ENCODE measurements around the gene RALGAPA2. TPM values are rescaled to one million over a fixed set of nuclear protein-coding genes. Genes with fewer than 3 reads are reported as not detected.

RALGAPA2 gene
- polyA plus RNA-seq, 1 experiment, result 2.2 TPM

DNA sequence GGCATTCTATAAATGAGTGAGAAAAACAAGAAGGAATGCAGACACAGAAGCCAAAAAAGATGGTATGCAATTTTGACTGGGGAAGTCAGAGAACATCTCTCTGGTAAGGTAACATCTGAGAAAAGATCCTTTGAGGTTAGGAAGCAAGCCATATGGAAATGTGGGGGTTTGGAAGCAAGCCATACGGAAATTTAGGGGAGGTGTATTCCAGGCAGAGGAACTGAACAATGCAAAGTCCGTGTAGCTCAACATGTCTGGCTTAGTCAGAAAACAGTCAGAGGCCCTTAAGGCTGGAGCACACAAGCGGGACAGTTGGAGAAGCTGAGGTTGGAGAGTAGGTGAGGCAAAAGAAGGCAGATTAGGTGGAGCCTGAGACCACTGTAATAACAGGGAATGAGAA lies 35.3 kb downstream of the RALGAPA2 start:
- H3K27me3 ChIP-seq (ENCODE audit: control insufficient read depth, insufficient read depth, low read length), result no peaks in the 10 kb centered on the region
- H3K27ac ChIP-seq (ENCODE audit: low read depth, low read length), result no peak overlapping the region
- no peak for TF ChIP-seq CTCF (IDR thresholded peaks at IDR 0.05; ENCODE audit: low read depth, low read length)
- DNase-seq (ENCODE audit: low read depth, low spot score), result no peak
- H3K4me3 ChIP-seq (ENCODE audit: low read depth, low read length), result no peak overlapping the region
- POLR2A ChIA-PET, result no interaction called here
- no peaks in the 10 kb centered on the region for H3K9me3 ChIP-seq (ENCODE audit: control insufficient read depth, insufficient read depth, low read length)
- CTCF ChIA-PET, result no interaction called here

- no peak overlapping the region for H3K4me3 ChIP-seq (ENCODE audit: low read depth, low read length)
- ChIA-PET POLR2A (interaction anchor here (0.6 kb wide), 1 partner anchor 177 kb away, joined by 4 read pairs; no protein-coding TSS in a partner anchor), CTCF (interaction anchor here (0.6 to 0.7 kb wide), 2 partner anchors 68 to 106 kb away, joined by 3 read pairs; no protein-coding TSS in a partner anchor)
- no peaks in the 10 kb centered on the region for H3K27me3 ChIP-seq (ENCODE audit: control insufficient read depth, insufficient read depth, low read length)
- no peak for TF ChIP-seq CTCF (IDR thresholded peaks at IDR 0.05; ENCODE audit: low read depth, low read length)
- H3K9me3 ChIP-seq (ENCODE audit: control insufficient read depth, insufficient read depth, low read length), result no peaks in the 10 kb centered on the region
- H3K27ac ChIP-seq (ENCODE audit: low read depth, low read length), result no peak overlapping the region
- DNase-seq (ENCODE audit: low read depth, low spot score), result no peak
These were observed 43.8 kb downstream of the RALGAPA2 start for GRCh38 chr20:20668639-20669038.

- no peaks in the 10 kb centered on the region for H3K9me3 ChIP-seq (ENCODE audit: control insufficient read depth, insufficient read depth, low read length)
- H3K27ac ChIP-seq (ENCODE audit: low read depth, low read length), result no peak overlapping the region
- TF ChIP-seq CTCF (IDR thresholded peaks at IDR 0.05; ENCODE audit: low read depth, low read length), result no peak
- DNase-seq (ENCODE audit: low read depth, low spot score), result no peak
- ChIA-PET POLR2A (interaction anchor here (0.7 kb wide), 1 partner anchor 46 kb away, joined by 4 read pairs; the partner anchor contains the start of gene RALGAPA2), CTCF (interaction anchor here (0.7 to 2.0 kb wide), 2 partner anchors 72 to 74 kb away, joined by 5 to 6 read pairs; no protein-coding TSS in a partner anchor)
- H3K4me3 ChIP-seq (ENCODE audit: low read depth, low read length), result no peak overlapping the region
- H3K27me3 ChIP-seq (ENCODE audit: control insufficient read depth, insufficient read depth, low read length), result no peaks in the 10 kb centered on the region
These were observed 46.1 kb downstream of the RALGAPA2 start for GRCh38 chr20:20666359-20666758.

DNA sequence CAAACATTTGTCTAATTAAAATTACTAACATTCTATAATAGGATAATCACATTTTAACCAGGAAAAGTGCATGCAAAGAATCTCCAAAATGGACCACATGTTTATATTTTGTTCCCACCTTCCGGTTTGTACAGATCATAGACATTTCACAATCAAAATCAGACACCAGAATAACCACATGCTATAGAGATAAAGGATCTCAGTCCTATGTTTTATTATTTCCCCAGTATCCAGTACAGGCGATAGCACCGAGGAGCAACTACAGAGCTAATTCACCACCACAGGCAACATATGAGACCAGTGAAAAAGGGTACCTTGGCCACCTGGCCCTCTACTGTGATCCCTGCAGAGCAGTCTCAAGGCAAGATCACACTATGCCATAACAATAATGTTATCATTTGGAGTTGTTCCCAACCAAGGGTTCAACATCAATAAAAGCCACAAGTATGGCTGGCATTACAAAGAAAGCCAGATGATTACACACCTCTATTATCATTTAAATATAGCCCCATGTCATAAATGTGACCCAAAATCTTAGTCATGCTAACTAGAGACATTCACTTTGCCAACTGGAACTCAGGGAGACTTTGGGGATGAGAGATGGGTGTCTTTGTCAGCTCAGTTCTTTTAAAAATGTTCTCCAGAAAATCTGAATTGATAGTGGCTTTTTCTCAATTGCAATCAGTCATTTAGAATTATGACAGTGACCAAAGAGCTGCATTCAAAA lies 46.7 kb downstream of the RALGAPA2 start:
- no peaks in the 10 kb centered on the region for H3K27me3 ChIP-seq (ENCODE audit: control insufficient read depth, insufficient read depth, low read length)
- ChIA-PET CTCF (interaction anchor here (0.6 to 2.0 kb wide), 2 partner anchors 9 to 72 kb away, joined by 3 to 6 read pairs; no protein-coding TSS in a partner anchor), POLR2A (no interaction called here)
- no peaks in the 10 kb centered on the region for H3K9me3 ChIP-seq (ENCODE audit: control insufficient read depth, insufficient read depth, low read length)
- no peak for TF ChIP-seq CTCF (IDR thresholded peaks at IDR 0.05; ENCODE audit: low read depth, low read length)
- no peak for DNase-seq (ENCODE audit: low read depth, low spot score)
- no peak overlapping the region for H3K27ac ChIP-seq (ENCODE audit: low read depth, low read length)
- no peak overlapping the region for H3K4me3 ChIP-seq (ENCODE audit: low read depth, low read length)
